Skeletal muscle cell (primary cell): ENCODE measurements around the gene SCGB1C2.

Experiments used
- DNase-seq: peaks from one replicate; pipeline ENCODE4 v3.0.0-alpha.2; 2010; ENCODE audit warnings: low read depth
- H3K4me3 ChIP-seq: 2 replicates; pipeline ENCODE4 v1.5.1; 2011; ENCODE audit warnings: low read depth, mild to moderate bottlenecking, control low read depth, low read length, moderate library complexity

SCGB1C2 gene

DNA sequence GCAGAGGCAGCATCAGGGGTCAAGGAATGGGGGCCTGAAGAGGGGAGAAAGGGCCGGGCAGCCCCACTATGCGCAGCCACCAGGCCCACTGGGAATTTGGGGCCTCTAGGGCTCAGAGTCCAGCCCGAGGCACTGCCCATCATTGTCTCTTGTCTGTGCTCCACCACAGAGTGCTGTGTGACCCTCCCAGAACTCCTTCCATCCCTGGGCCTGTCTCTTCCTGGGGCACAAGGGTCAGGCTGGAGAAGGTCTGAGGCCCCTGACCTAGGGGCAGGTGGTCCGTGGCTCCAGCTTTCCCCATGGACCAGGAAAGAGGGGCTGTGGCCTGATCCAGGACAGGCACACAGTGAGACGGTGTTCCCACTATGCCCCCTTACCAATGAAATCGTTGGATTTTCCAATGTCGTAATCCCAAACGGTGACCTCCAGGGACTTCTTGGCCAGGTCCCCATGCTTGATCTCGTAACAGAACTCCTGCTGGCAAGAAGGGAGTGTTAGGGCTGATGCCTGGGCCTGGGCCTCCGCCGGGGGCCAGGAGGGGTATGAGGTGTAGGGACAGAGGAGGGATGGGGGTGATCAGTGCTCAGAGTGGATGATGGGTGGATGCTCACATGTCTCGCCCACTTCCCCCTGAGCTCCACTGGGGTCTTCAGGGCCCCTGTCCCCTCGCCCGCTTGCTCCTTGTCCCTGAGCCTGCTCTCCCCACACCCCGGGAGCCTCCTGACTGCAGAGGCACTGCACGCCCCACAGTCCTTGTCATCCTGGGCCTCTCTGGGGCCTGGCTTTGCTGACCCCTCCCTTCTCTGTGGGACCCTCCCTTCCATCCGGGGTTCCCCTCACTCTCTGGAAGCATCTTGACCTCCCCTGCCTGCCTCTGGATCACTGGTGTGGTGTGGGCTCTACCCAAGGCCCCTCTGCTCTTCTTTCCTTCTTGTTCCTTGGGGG, 10.7 kb downstream of the SCGB1C2 start:
- no peak overlapping the region for H3K4me3 ChIP-seq
- DNase-seq: no peak

DNA sequence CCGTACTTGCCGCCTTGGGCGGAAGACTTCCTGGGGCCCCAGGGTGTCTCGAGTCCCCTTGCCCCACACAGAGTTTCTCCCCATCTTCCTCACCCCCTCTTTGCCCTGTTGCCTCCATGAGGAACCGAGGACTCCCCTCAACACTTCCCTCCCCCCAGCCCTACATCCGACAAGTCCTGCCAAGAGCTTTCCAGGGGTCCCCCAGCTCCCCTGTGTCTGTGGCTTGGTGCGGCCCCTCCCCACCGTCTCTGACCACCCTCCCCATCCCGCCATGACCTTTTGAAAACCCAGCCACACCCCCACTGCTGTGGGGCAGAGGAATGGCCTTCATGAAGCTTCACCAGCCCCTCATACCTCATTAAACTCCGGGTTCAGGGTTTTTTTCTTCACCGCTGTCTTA, 11.4 kb downstream of the SCGB1C2 start:
- no peak overlapping the region for H3K4me3 ChIP-seq
- no peak for DNase-seq

DNA sequence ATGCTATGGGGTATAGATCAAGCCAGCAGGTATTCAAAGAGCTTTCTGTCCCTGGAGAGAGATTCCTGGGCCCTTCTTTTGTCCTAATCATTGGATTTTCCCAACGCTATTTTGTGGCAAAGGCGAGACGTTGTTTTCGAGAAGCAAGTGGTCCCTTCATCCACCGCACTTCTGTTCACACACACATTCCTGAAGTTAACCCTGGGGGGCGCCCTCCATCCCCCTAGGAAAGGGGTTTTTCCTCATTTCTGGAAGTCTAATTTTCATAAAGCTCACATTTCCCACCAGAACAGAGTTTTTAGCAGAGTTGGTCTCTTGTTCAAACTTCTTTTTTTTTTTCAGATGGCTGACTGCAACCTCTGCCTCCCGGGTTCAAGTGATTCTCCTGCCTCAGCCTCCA, 11.9 kb downstream of the SCGB1C2 start:
- no peak for DNase-seq
- no peak overlapping the region for H3K4me3 ChIP-seq

DNA sequence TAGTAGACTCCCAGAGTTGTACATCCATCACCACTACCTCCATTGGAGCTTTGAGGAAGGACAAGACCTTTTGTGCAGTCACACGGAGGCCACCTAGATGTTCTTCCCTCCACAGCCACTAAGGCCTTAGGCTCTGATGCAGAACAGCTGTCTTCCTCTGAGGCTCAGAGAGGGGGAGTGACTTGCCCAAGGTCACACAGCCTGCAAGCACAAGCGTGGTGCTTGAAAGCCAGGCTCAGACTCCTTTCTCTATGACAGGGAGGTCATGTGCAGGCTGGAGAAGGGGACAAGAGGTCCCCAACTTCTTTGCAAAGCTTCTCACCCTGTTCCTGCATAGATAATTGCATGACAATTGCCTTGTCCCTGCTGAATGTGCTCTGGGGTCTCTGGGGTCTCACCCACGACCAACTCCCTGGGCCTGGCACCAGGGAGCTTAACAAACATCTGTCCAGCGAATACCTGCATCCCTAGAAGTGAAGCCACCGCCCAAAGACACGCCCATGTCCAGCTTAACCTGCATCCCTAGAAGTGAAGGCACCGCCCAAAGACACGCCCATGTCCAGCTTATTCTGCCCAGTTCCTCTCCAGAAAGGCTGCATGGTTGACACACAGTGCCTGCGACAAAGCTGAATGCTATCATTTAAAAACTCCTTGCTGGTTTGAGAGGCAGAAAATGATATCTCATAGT, 12.7 kb downstream of the SCGB1C2 start:
- no peak overlapping the region for H3K4me3 ChIP-seq
- no peak for DNase-seq

DNA sequence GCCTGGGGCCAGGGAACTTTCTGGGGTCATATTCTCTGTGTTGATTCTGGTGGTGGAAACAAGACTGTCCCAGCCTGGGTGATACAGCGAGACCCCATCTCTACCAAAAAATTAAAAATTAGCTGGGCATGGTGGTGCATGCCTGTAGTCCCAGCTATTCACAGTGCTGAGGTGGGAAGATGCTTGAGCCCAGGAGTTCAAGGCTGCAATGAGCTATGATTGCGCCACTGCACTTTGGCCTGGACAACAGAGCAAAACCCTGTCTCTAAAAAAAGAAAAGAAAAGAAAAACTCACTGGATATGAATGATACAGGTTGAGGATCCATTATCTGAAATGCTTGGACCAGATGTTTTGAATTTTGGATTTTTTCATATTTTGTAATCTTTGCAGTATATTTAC, 13.6 kb downstream of the SCGB1C2 start:
- no peak overlapping the region for H3K4me3 ChIP-seq
- DNase-seq: no peak

DNA sequence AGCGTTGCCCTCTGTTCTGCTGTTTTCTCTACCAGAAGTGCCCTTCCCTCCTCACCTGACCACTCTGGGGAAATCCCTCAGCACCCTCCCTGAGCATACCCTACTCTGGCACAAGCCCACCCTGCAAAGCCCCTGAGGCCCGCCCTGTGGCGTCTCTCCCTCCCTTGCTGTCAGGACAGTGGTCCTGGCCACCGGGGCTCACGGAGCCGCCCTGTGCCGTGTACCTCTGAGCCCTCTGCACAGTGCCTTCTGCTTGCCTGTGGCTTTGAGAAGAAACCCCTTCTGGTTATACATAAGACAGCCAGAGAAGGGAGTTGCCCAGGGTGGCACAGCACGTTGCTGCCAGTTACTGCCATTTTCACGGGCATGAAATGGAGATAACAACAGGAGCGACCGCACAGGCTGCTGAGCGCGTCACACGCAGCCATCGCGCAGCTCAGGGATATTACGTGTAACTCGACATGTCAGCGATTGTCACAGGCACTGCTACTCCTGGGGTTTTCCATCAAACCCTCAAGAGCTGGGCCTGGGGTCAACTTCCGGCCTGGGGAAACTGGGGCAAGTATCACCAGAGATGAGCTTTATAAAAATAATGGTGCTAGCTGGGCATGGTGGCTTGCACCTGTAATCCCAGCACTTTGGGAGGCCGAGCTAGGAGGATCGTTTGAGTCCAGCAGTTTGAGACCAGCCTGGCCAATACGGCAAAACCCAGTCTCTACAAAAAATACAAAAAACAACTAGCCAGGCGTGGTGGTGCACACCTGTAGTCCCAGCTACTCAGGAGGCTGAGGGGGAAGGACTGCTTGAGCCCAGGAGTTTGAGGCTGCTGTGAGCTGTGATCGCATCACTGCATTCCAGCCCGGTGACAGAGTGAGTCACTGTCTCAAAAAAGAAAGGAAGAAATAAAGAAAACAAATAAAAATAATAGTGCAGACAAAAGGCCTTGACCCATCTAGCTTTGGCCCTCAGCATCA, 14.8 kb downstream of the SCGB1C2 start:
- H3K4me3 ChIP-seq: no peak overlapping the region
- no peak for DNase-seq

DNA sequence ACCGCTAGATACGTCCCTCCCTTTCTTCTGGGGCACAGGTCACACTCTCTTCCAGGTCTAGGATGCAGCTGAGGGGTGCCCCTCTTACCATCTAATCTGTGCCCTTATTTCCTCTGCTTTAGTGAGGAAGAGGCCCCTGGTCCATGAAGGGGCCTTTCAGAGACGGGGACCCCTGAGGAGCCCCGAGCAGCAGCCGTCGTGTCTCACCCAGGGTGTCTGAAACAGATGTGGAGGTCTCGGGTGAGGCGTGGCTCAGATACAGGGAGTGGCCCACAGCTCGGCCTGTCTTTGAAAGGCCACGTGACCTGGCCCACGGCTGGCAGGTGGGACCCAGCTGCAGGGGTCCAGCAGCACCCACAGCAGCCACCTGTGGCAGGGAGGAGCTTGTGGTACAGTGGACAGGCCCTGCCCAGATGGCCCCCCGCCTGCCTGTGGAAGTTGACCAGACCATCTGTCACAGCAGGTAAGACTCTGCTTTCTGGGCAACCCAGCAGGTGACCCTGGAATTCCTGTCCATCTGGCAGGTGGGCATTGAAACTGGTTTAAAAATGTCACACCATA, 15.6 kb downstream of the SCGB1C2 start:
- no peak overlapping the region for H3K4me3 ChIP-seq
- DNase-seq: no peak

DNA sequence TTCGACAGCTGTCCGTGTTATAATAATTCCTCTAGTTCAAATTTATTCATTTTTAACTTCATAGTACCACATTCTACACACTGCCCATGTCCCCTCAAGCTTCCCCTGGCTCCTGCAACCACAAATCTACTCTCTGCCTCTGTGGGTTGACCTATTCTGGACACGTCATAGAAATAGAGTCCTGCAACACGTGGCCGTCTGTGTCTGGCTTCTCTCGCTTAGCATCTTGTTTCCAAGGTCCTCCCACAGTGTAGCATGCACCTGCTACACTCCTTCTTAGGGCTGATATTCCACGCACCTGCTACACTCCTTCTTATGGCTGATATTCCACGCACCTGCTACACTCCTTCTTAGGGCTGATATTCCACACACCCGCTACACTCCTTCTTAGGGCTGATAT, 16.5 kb downstream of the SCGB1C2 start:
- no peak overlapping the region for H3K4me3 ChIP-seq
- DNase-seq: no peak

DNA sequence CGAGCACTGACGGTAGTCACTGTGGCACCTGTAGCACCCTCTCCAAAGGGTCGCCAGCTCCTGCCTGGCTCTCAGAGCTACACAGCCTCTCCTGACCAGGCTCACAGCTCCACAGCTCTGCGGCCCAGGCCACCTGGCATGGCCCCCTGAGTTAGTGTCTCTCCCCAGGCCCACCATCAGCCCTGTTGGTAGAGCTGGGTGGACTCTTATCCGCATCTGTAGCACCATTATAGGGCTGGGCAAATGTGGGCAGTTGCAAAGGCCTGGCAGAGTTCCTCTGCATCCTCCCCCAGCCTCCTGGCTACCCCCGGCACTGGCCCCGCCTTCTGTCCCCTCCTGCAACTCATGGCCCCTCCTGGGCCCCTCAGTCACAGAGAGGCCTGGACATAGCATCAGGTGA, 18.2 kb downstream of the SCGB1C2 start:
- no peak for DNase-seq

DNA sequence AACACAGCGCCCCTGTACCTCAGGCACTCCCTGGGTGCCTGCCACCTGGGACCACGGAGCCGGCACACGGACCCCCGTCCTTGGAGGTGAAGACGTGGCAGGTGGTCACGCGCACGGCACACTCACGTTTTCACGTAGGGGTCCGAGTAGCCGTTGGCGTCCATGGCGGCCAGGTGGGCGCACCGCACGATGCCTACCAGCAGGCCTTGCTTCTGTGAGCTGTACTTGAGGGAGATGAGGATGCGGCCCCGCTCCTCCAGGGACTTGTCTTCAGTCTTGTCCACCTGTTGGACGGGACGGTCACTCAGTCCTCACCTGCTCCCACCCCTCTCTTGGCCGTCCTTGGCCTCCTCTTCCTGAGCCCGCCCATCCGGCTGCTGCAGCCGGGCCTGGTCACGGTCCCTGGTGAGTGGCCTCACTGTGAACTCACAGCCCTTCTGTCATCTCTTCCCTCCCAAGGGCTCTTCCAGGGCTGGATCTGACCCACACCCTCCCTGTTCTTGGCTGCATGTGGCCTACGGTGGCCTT, 18.8 kb downstream of the SCGB1C2 start:
- no peak overlapping the region for H3K4me3 ChIP-seq
- DNase-seq: no peak

More for the DNA sequence above, 18.2 kb downstream of the SCGB1C2 start:
- no peak overlapping the region for H3K4me3 ChIP-seq

DNA sequence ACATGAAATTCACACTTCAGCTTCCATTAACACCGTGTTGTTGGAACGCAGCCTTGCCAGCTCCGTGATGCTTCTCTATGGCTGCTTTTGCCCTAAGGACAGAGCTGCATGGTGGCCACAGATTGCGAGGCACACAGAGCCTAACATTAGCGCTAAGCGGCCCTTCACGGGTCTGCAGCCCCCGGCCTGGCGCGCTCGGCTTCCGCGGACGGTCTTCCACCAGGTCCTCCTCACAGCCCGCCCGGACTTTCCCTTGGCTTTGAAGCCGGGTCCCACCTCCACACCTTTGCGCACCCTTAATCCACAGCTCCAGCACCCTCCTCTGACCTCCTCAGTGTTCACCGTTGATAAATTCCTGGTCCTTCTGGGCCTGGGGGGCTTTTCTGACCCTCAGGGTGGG, 19.6 kb downstream of the SCGB1C2 start:
- no peak for DNase-seq
- no peak overlapping the region for H3K4me3 ChIP-seq

DNA sequence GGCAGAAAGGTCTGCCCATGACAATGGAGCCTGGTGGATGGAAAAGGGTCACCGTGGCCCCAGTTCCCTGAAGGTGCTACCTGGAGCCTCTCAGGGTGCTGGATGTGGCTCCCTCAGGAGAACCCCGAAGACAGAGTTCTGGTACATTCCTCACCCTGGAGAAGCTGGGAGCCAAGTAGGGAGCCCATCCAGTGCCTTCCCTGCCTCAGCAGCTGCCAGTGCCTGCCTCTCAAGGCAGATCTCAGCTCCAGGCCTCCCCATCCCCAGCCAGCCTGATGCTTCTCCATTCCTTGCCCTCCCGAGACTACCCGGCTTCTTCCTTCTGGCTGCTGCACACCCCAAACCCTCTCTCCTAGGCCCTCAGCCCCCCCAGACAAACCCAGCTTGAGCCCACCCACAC, 20.5 kb downstream of the SCGB1C2 start:
- no peak overlapping the region for H3K4me3 ChIP-seq
- no peak for DNase-seq

DNA sequence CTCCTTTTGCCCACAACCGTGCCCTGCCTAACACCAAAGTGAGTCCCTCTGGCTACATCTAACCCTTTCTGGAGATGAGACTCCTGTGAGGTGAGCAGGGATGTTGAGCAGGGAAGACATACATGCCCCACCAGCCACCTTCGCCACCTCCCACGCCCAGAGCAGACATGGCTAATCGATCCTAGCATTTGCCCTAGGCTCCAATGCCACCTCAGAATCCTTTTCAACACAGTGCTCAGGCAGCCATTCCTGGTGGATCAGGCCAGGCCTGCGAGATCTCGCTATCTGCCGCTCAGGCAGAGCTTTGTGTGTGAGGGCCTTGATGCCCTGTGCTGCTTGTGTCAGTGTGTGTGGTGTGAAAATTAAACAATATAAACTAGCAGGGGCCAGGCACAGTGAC, 21.0 kb downstream of the SCGB1C2 start:
- no peak for DNase-seq
- no peak overlapping the region for H3K4me3 ChIP-seq

DNA sequence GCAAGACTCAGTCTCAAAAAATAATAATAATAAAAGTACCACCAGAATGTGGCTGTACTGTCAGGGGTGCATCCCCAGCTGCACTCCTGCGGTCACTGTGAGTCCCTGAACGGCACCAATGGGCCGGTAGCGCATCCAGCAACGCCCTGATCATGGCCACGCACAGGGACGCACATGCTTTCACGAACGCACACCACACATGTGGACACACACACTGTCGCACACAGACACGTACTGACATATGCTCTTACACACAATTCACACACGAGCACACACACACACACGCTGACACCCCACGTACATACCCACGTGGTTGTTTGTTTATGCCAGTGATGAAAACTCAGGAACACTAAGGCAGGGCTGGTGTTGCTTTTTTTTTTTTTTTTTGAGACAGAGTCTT, 22.2 kb downstream of the SCGB1C2 start:
- H3K4me3 ChIP-seq: no peak overlapping the region
- no peak for DNase-seq

DNA sequence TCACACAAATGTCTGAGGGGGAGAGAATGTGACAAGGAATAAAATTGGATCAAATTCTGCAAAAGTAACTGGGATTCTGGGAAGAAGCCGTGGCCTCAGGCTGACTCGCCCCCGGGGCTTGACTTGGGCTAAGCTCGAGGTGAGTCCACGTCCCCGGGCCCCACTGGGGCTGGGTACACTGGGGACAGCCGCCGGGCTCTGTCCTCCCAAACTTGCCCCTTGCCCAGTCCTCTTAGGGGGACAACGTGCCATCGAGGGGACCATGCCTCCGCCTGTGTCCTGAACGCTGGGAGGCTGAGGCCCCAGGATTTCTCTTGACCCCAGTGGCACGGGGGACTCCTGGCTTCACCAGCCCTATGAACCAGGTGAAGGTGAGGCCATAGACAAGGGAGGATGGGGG, 23.0 kb downstream of the SCGB1C2 start:
- DNase-seq: no peak
- H3K4me3 ChIP-seq: no peak overlapping the region

DNA sequence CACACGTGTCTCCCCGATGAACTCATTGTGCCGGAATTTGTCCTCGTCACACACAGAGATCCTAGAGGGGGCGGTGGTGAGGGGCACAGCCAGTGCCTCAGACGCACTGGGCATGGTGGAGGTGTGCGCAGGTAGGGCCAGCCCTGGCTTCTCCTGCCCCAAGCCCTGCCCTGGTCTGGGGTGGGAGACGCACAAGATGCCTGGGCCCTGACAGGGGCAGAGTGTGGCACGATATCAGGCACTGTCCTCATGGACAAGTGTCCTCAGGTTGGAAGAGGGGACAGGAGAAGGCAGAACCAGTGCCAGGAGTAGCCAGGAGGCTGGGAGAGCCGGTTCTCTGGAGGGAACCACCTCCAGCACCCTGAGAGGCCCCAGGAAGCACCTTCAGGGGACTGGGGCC, 24.1 kb downstream of the SCGB1C2 start:
- DNase-seq: no peak
- no peak overlapping the region for H3K4me3 ChIP-seq

DNA sequence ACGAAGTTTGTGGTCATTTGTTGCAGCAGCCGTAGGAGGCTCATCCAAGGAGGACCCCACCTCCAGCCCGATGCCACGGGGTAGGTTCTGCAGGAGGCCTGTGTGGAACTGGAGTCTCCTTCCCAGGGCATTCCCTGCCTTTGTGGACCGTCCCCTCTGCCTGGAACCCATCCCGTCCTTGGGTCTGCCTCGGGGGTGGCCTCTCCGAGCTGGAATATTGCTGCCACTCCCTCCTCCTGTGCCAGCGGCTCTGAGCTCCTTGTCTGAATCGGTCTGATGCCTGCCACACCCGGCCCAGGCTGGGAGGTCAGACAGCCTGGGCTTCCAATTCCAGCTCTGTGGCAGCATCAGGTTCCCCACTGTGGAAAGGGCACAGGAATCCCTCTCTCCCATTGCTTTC, 25.3 kb downstream of the SCGB1C2 start:
- H3K4me3 ChIP-seq: no peak overlapping the region
- no peak for DNase-seq

DNA sequence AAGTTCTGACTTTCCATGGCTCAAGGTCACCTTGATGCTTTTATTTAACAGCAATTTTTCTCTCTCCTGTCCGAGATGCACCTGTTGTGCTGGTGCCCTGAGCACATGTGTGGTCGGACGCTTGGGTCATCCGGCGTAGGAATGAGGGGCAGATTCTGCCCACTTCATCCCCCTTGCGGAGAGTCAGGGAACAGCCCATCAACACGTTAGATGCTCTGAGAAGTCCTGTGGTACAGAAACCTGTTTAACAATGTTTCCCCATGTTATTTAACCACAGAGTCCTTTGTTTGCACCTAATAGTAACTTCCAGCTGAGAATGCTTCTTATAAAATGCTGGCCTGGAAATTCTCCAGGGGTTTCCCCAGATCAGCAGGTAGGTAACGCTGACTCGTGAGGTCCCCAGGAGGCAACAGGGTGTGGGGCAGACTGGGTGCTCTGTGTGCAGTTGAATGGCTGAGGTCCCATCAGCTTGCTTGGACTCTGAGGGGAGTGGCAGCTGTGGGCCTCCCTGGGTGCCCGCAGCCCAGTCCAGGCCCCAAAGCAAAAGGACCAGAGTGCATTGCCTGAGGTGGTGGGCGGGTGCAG, 26.2 kb downstream of the SCGB1C2 start:
- H3K4me3 ChIP-seq: no peak overlapping the region
- DNase-seq: no peak
